ENCODE data around the gene HSP90AB1. TPM values are rescaled to one million over a fixed set of nuclear protein-coding genes. Genes with fewer than 3 reads are reported as not detected.

The HSP90AB1 gene
- total and polyA plus RNA-seq, 5 donors from 2014 or later, result 264 to 426 (median 368) TPM

GRCh38 chr6:44278315-44278714 lies 31.4 kb downstream of the HSP90AB1 start:
- Histone ChIP-seq H3K9me3 (ENCODE audit: control insufficient read depth in 2 of 2, low read length in 2 of 2) (no peaks in the 10 kb centered on the region), H3K4me1 (ENCODE audit: control insufficient read depth, insufficient read depth, low read length, poor library complexity, severe bottlenecking) (peaks cover 9% of the 10 kb centered on the region), H3K36me3 (ENCODE audit: control insufficient read depth, insufficient read depth, low read length) (no peaks in the 10 kb centered on the region), H3K4me3 (ENCODE audit: low read depth, low read length) (no peak overlapping the region), H3K27ac (ENCODE audit: insufficient read depth, low read length, poor library complexity, severe bottlenecking) (no peak overlapping the region), H3K27me3 (ENCODE audit: control insufficient read depth, insufficient read depth, low read length) (peaks cover 6% of the 10 kb centered on the region)
- no peak overlapping the region for H3K27ac Mint-ChIP-seq
- ATAC-seq (ENCODE audit: low read depth in 2 of 2), result no peak
- DNase-seq, result no peak
- H3K9me3 Mint-ChIP-seq, result no peaks in the 10 kb centered on the region
- no peak overlapping the region for H3K4me3 Mint-ChIP-seq
- H3K36me3 Mint-ChIP-seq, result no peaks in the 10 kb centered on the region
- H3K27me3 Mint-ChIP-seq, result peaks cover 51% of the 10 kb centered on the region
- peaks cover 0 to 7% (median 0%) of the 10 kb centered on the region in 4 donors for H3K4me1 Mint-ChIP-seq

- Histone ChIP-seq H3K4me3 (ENCODE audit: low read depth, low read length) (no peak overlapping the region), H3K4me1 (ENCODE audit: control insufficient read depth, insufficient read depth, low read length, poor library complexity, severe bottlenecking) (peaks cover 9% of the 10 kb centered on the region), H3K27me3 (ENCODE audit: control insufficient read depth, insufficient read depth, low read length) (peaks cover 6% of the 10 kb centered on the region), H3K36me3 (ENCODE audit: control insufficient read depth, insufficient read depth, low read length) (no peaks in the 10 kb centered on the region), H3K27ac (ENCODE audit: insufficient read depth, low read length, poor library complexity, severe bottlenecking) (no peak overlapping the region), H3K9me3 (ENCODE audit: control insufficient read depth in 2 of 2, low read length in 2 of 2) (no peaks in the 10 kb centered on the region)
- no peak for ATAC-seq (ENCODE audit: low read depth in 2 of 2)
- H3K27ac Mint-ChIP-seq, result no peak overlapping the region
- H3K9me3 Mint-ChIP-seq, result no peaks in the 10 kb centered on the region
- peaks cover 53% of the 10 kb centered on the region for H3K27me3 Mint-ChIP-seq
- H3K4me1 Mint-ChIP-seq, result peaks cover 0 to 7% (median 0%) of the 10 kb centered on the region in 4 donors
- H3K4me3 Mint-ChIP-seq, result no peak overlapping the region
- no peak for DNase-seq
- no peaks in the 10 kb centered on the region for H3K36me3 Mint-ChIP-seq
Measured at GRCh38 chr6:44278774-44279697, 32.1 kb downstream of the HSP90AB1 start.

- no peaks in the 10 kb centered on the region for H3K9me3 ChIP-seq (ENCODE audit: control insufficient read depth in 2 of 2, low read length in 2 of 2)
- peaks cover 2% of the 10 kb centered on the region for H3K27me3 ChIP-seq (ENCODE audit: control insufficient read depth, insufficient read depth, low read length)
- DNase-seq (no peak), ATAC-seq (ENCODE audit: low read depth in 2 of 2) (no peak)
- no peak overlapping the region for H3K27ac Mint-ChIP-seq
- H3K4me3 ChIP-seq (ENCODE audit: low read depth, low read length), result no peak overlapping the region
- H3K9me3 Mint-ChIP-seq, result peaks cover 0 to 3% (median 0%) of the 10 kb centered on the region in 7 donors
- no peaks in the 10 kb centered on the region for H3K4me1 Mint-ChIP-seq
- H3K27me3 Mint-ChIP-seq, result peaks cover 57% of the 10 kb centered on the region
- H3K4me1 ChIP-seq (ENCODE audit: control insufficient read depth, insufficient read depth, low read length, poor library complexity, severe bottlenecking), result no peaks in the 10 kb centered on the region
- peaks cover 6% of the 10 kb centered on the region for H3K36me3 Mint-ChIP-seq
- no peaks in the 10 kb centered on the region for H3K36me3 ChIP-seq (ENCODE audit: control insufficient read depth, insufficient read depth, low read length)
- H3K4me3 Mint-ChIP-seq, result no peak overlapping the region
- H3K27ac ChIP-seq (ENCODE audit: insufficient read depth, low read length, poor library complexity, severe bottlenecking), result no peak overlapping the region
Measured at GRCh38 chr6:44284121-44284520, 37.2 kb downstream of the HSP90AB1 start.

GRCh38 chr6:44284867-44285266 lies 38.0 kb downstream of the HSP90AB1 start:
- H3K4me1 ChIP-seq (ENCODE audit: control insufficient read depth, insufficient read depth, low read length, poor library complexity, severe bottlenecking), result no peaks in the 10 kb centered on the region
- Mint-ChIP-seq H3K9me3 (peaks cover 0 to 3% (median 0%) of the 10 kb centered on the region in 7 donors), H3K4me3 (no peak overlapping the region), H3K36me3 (peaks cover 6% of the 10 kb centered on the region), H3K4me1 (no peaks in the 10 kb centered on the region), H3K27me3 (peaks cover 56% of the 10 kb centered on the region), H3K27ac (no peak overlapping the region)
- DNase-seq (no peak), ATAC-seq (ENCODE audit: low read depth in 2 of 2) (no peak)
- H3K36me3 ChIP-seq (ENCODE audit: control insufficient read depth, insufficient read depth, low read length), result no peaks in the 10 kb centered on the region
- H3K27ac ChIP-seq (ENCODE audit: insufficient read depth, low read length, poor library complexity, severe bottlenecking), result no peak overlapping the region
- H3K4me3 ChIP-seq (ENCODE audit: low read depth, low read length), result no peak overlapping the region
- H3K27me3 ChIP-seq (ENCODE audit: control insufficient read depth, insufficient read depth, low read length), result peaks cover 4% of the 10 kb centered on the region
- no peaks in the 10 kb centered on the region for H3K9me3 ChIP-seq (ENCODE audit: control insufficient read depth in 2 of 2, low read length in 2 of 2)

GRCh38 chr6:44285552-44286284 lies 38.8 kb downstream of the HSP90AB1 start:
- Mint-ChIP-seq H3K27ac (no peak overlapping the region), H3K4me3 (no peak overlapping the region), H3K27me3 (peaks cover 58% of the 10 kb centered on the region), H3K9me3 (peaks cover 0 to 3% (median 0%) of the 10 kb centered on the region in 7 donors), H3K36me3 (peaks cover 6% of the 10 kb centered on the region), H3K4me1 (no peaks in the 10 kb centered on the region)
- Histone ChIP-seq H3K9me3 (ENCODE audit: control insufficient read depth in 2 of 2, low read length in 2 of 2) (no peaks in the 10 kb centered on the region), H3K4me1 (ENCODE audit: control insufficient read depth, insufficient read depth, low read length, poor library complexity, severe bottlenecking) (no peaks in the 10 kb centered on the region), H3K36me3 (ENCODE audit: control insufficient read depth, insufficient read depth, low read length) (no peaks in the 10 kb centered on the region), H3K27ac (ENCODE audit: insufficient read depth, low read length, poor library complexity, severe bottlenecking) (no peak overlapping the region), H3K4me3 (ENCODE audit: low read depth, low read length) (no peak overlapping the region), H3K27me3 (ENCODE audit: control insufficient read depth, insufficient read depth, low read length) (peaks cover 5% of the 10 kb centered on the region)
- ATAC-seq (ENCODE audit: low read depth in 2 of 2) (no peak), DNase-seq (no peak)

- no peak overlapping the region for H3K4me3 ChIP-seq (ENCODE audit: low read depth, low read length)
- no peak overlapping the region for H3K27ac ChIP-seq (ENCODE audit: insufficient read depth, low read length, poor library complexity, severe bottlenecking)
- Mint-ChIP-seq H3K36me3 (peaks cover 6% of the 10 kb centered on the region), H3K4me1 (no peaks in the 10 kb centered on the region), H3K27me3 (peaks cover 63% of the 10 kb centered on the region), H3K4me3 (no peak overlapping the region), H3K27ac (no peak overlapping the region), H3K9me3 (peaks cover 0 to 3% (median 0%) of the 10 kb centered on the region in 7 donors)
- H3K4me1 ChIP-seq (ENCODE audit: control insufficient read depth, insufficient read depth, low read length, poor library complexity, severe bottlenecking), result no peaks in the 10 kb centered on the region
- H3K27me3 ChIP-seq (ENCODE audit: control insufficient read depth, insufficient read depth, low read length), result peaks cover 9% of the 10 kb centered on the region
- DNase-seq, result no peak
- ATAC-seq (ENCODE audit: low read depth in 2 of 2), result no peak
- no peaks in the 10 kb centered on the region for H3K9me3 ChIP-seq (ENCODE audit: control insufficient read depth in 2 of 2, low read length in 2 of 2)
- no peaks in the 10 kb centered on the region for H3K36me3 ChIP-seq (ENCODE audit: control insufficient read depth, insufficient read depth, low read length)
Measured at GRCh38 chr6:44286285-44286565, 39.3 kb downstream of the HSP90AB1 start.

- H3K9me3 Mint-ChIP-seq, result peaks cover 0 to 3% (median 0%) of the 10 kb centered on the region in 7 donors
- H3K27ac Mint-ChIP-seq, result no peak overlapping the region
- no peak for ATAC-seq (ENCODE audit: low read depth in 2 of 2)
- Histone ChIP-seq H3K9me3 (ENCODE audit: control insufficient read depth in 2 of 2, low read length in 2 of 2) (no peaks in the 10 kb centered on the region), H3K27me3 (ENCODE audit: control insufficient read depth, insufficient read depth, low read length) (peaks cover 13% of the 10 kb centered on the region), H3K27ac (ENCODE audit: insufficient read depth, low read length, poor library complexity, severe bottlenecking) (no peak overlapping the region), H3K36me3 (ENCODE audit: control insufficient read depth, insufficient read depth, low read length) (no peaks in the 10 kb centered on the region), H3K4me1 (ENCODE audit: control insufficient read depth, insufficient read depth, low read length, poor library complexity, severe bottlenecking) (no peaks in the 10 kb centered on the region), H3K4me3 (ENCODE audit: low read depth, low read length) (no peak overlapping the region)
- peaks cover 6% of the 10 kb centered on the region for H3K36me3 Mint-ChIP-seq
- peaks cover 64% of the 10 kb centered on the region for H3K27me3 Mint-ChIP-seq
- H3K4me3 Mint-ChIP-seq, result no peak overlapping the region
- no peaks in the 10 kb centered on the region for H3K4me1 Mint-ChIP-seq
- no peak for DNase-seq
Measured at GRCh38 chr6:44286747-44287146, 39.8 kb downstream of the HSP90AB1 start.

Data from CD4-positive, CD25-positive, alpha-beta regulatory T cell (primary cell).